ENCODE results near the gene CUBN. TPM values are rescaled to one million over a fixed set of nuclear protein-coding genes. Genes with fewer than 3 reads are reported as not detected.

The CUBN gene
- total and polyA plus RNA-seq, 10 of the 15 experiments (the other 5 are each of a cell fraction or from before 2014, with no cell fraction given) = under 0.01 to 0.14 (median 0.02) TPM; not detected in 6

DNA sequence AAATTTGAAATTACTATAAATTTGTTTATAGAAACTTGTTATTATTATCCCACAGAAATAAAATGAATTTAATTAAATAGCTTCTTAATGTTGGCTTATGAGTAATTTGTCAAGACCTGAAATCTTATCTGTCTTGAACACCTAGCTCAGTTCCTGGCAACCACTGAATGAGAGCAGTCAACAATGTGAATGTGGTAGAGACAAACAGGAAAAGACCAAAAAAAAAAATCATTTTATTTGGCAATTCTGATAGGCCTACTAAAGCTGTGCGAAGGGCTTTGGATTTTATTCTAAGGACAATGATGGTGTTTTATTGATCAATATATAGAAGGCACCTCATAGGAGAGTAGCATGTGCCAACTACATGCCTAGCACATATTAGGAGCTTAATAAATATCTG, 184.6 kb downstream of the CUBN start:
- no peak overlapping the region for H3K4me2 ChIP-seq (ENCODE audit: control insufficient read depth, insufficient read depth)
- ATAC-seq (no peak), DNase-seq (ENCODE audit: low read depth, low spot score) (no peak), FAIRE-seq (no peak)
- RAD21 ChIA-PET (ENCODE audit: unreplicated experiment) = no interaction called here
- 83% methylated on average over 1 of the region's 1 CpG for WGBS (ENCODE audit: insufficient coverage, insufficient replicate concordance, low lambda C conversion rate, missing lambda C conversion rate)
- no peak overlapping the region for H2AFZ ChIP-seq (ENCODE audit: control insufficient read depth, low read depth, low read length)
- intact Hi-C loops (cut with micrococcal nuclease; ENCODE audit: unreplicated experiment) = no loop called here
- CTCF ChIA-PET = interaction anchor here (0.6 kb wide), 1 partner anchor 284 kb away, joined by 3 read pairs; no protein-coding TSS in a partner anchor
- H3K27me3 ChIP-seq (replicated peaks in 1 of 2; ENCODE audit: control insufficient read depth in 2 of 2, insufficient read depth in 2 of 2, low read length in 1 of 2) = no peaks in the 10 kb centered on the region
- H4K20me1 ChIP-seq (ENCODE audit: control insufficient read depth, insufficient read depth) = no peaks in the 10 kb centered on the region
- H3K4me1 ChIP-seq (ENCODE audit: control insufficient read depth, insufficient read depth, low read length) = no peaks in the 10 kb centered on the region
- in situ Hi-C loops (cut with MboI) = no loop called here
- POLR2A ChIA-PET = no interaction called here
- no TSS peak for BruUV-seq (replicated peaks)
- no peak overlapping the region for H3K9ac ChIP-seq (ENCODE audit: control insufficient read depth, insufficient read depth, low read length)
- TF ChIP-seq, protein P1, sequence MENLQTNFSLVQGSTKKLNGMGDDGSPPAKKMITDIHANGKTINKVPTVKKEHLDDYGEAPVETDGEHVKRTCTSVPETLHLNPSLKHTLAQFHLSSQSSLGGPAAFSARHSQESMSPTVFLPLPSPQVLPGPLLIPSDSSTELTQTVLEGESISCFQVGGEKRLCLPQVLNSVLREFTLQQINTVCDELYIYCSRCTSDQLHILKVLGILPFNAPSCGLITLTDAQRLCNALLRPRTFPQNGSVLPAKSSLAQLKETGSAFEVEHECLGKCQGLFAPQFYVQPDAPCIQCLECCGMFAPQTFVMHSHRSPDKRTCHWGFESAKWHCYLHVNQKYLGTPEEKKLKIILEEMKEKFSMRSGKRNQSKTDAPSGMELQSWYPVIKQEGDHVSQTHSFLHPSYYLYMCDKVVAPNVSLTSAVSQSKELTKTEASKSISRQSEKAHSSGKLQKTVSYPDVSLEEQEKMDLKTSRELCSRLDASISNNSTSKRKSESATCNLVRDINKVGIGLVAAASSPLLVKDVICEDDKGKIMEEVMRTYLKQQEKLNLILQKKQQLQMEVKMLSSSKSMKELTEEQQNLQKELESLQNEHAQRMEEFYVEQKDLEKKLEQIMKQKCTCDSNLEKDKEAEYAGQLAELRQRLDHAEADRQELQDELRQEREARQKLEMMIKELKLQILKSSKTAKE (IDR thresholded peaks at IDR 0.05; ENCODE audit: low read depth, poor library complexity, severe bottlenecking) = no peak
- no peak for TF ChIP-seq SMAD1 (IDR thresholded peaks at IDR 0.05; ENCODE audit: low read depth, partially characterized antibody)
- TF ChIP-seq TAF1 (IDR thresholded peaks at IDR 0.05; ENCODE audit: borderline replicate concordance, low read depth, low read length) = no peak
- TF ChIP-seq WRNIP1 (IDR thresholded peaks at IDR 0.05; ENCODE audit: borderline replicate concordance, low read depth, low read length) = no peak
- TF ChIP-seq KAT2A (conservative IDR thresholded peaks at IDR 0.05; ENCODE audit: control insufficient read depth, low read depth, low read length) = no peak
- TF ChIP-seq BHLHE40 (IDR thresholded peaks at IDR 0.05; ENCODE audit: borderline replicate concordance in 1 of 2, low read depth in 2 of 2, low read length in 1 of 2) = no peak
- no peak for TF ChIP-seq ZZZ3 (IDR thresholded peaks at IDR 0.05; ENCODE audit: control insufficient read depth, insufficient read length, low read depth)
- TF ChIP-seq SRF (IDR thresholded peaks at IDR 0.05; ENCODE audit: low read depth in 2 of 2, low read length in 2 of 2) = no peak
- TF ChIP-seq BACH1 (IDR thresholded peaks at IDR 0.05; ENCODE audit: borderline replicate concordance) = no peak
- TF ChIP-seq RAD51 (IDR thresholded peaks at IDR 0.05) = no peak
- TF ChIP-seq CREM (IDR thresholded peaks at IDR 0.05; ENCODE audit: low read depth) = no peak
- no peak for TF ChIP-seq TCF12 (IDR thresholded peaks at IDR 0.05; ENCODE audit: low read depth, low read length)
- TF ChIP-seq MYB (IDR thresholded peaks at IDR 0.05; ENCODE audit: borderline replicate concordance, low read depth, low read length) = no peak
- no peak for TF ChIP-seq TCF3 (IDR thresholded peaks at IDR 0.05; ENCODE audit: borderline replicate concordance, insufficient read depth, low read depth, low read length)
- TF ChIP-seq YY1 (IDR thresholded peaks at IDR 0.05; ENCODE audit: low read depth, low read length) = no peak
- SMC1A ChIA-PET (ENCODE audit: uncharacterized antibody, unreplicated experiment) = interaction anchor here (0.6 kb wide), 1 partner anchor 285 kb away, joined by 3 read pairs; no protein-coding TSS in a partner anchor
- H3K27ac ChIP-seq (ENCODE audit: control insufficient read depth, insufficient read depth) = no peak overlapping the region
- H3K79me2 ChIP-seq (ENCODE audit: control insufficient read depth, insufficient read depth, low read length) = no peaks in the 10 kb centered on the region
- no peaks in the 10 kb centered on the region for H3K9me3 ChIP-seq (replicated peaks; ENCODE audit: control insufficient read depth, insufficient read depth, low read length)
- H3K4me3 ChIP-seq = no peak overlapping the region
- no peaks in the 10 kb centered on the region for H3K36me3 ChIP-seq (ENCODE audit: control insufficient read depth in 2 of 2, insufficient read depth in 2 of 2, low read length in 1 of 2)

All from GM12878 (cell line).